GM18867 (cell line): Measurements from ENCODE around the gene TF.
"Not testable (repeated sequence)": the region's sequence is repeated elsewhere in the genome, so short reads cannot be mapped to it uniquely, and the experiment has no call there.

Source experiments
- ATAC-seq: cut with Tn5 transposase; IDR thresholded peaks from one replicate; pipeline ENCODE4 v1.9.1; 2021; ENCODE audit warnings: mild to moderate bottlenecking, moderate library complexity; ENCODE audit not compliant: unreplicated experiment

The TF gene

GRCh38 chr3:133745981-133746711 is at the start of gene TF:
TSS of gene TF (plus strand) at chr3:133746393. CDS start at chr3:133746441, 48 bp downstream.
- no peak for ATAC-seq

- ATAC-seq: no peak
Measured at GRCh38 chr3:133697960-133698359, 48.2 kb upstream of the TF start.

GRCh38 chr3:133699467-133699866 is 46.7 kb upstream of the TF start:
- ATAC-seq: no peak

- ATAC-seq: no peak
Measured at GRCh38 chr3:133699903-133700302, 46.3 kb upstream of the TF start.

DNA sequence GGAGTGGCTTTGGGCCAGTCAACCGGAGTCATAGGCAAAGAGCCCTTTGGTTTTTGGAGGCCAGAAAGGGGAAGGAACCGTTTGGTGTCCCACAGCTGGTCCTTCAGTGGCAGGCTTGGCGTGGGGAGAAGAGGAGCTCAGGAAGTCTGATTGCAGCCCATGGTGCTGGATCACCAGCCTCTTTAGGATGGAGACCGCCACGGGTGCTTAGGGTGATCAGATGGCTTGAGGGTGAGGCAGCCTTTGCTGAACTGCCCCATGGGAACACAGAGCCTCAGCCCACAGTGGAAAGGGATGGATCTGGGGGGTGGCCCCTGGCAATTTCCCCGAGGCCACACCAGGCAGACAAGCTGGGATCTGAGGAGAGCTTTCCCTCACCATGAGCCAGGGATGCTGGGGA is 45.8 kb upstream of the TF start:
- no peak for ATAC-seq

DNA sequence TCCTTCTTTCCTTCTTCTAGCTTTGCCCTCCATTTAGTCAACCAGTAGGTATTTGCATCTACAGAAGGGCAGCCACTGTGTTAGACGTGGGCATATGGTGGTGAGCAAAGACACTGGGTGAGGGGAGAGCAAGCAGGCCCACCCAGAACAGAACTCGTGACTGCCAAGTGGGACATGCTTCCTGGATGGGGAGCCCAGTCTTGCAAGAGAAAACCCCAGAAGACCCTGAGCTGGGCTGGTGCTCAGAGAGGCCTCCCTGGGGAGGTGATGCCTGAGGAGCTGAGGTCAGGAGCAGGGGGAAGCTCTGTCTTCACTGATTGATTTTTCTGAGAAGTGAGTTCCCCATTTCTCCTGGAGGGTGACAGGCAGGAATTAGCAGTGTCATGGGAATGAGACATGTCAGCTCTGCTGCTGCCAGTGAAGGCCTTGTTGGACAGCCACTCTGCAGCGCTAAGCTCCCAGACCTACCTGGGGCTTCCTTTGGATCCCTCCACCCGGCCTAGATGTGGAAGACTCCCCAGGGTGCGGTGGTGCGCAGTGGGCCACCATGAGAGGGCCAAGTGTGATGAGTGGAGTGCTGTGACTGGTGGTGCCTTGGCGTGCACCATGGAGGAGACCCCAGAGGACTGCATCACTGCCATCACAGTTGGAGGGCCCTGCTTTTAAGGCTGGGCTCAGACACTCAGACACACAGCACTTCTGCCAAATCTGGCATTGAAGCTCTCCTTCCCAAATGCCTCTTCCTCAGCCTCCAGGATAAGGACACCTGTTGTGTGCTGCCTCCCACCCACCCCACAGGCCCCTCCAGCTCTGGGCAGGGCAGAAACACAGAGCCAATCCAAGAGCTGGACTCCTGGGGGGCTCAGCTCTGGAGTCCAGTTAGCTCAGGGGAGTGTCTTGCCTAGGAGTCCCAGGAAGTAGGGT is 44.5 kb upstream of the TF start:
- ATAC-seq: no peak

DNA sequence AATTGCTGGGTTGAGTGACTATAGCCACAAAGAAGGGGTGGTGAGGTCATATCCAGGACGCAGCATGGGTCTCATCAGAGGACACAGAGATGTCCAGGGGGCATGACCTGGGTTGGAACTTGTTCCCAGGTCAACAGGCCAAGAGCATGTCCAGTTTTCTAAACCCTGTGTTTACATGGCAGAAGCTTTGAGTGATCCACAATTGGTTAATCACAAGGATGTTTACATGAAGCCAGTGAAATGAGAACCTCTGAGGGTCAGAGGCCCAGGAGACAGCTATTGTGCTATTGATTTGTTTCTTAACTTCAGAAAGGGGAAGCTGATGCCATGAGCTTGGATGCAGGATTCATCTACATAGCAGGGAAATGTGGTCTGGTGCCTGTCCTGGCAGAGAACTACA is 42.3 kb upstream of the TF start:
- ATAC-seq: no peak

DNA sequence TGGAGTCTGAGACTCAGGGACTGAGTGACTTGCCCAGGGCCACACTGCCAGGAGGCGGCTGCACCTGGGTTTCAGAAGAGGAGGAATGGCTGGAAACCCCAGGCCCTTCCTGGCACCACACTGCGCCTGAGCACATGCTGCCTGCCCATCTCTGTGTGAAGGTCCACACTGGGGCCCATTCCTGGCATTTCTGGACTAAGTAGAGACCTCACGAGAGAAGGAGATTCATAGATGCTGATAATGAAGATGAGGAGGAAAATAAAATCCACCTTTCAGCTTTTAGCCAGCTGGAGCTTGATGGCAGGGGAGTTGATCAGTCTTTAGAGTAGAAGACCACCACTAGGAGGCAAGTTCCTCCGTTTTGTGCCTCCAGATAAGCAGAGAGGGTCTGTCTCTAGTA is 40.2 kb upstream of the TF start:
- no peak for ATAC-seq

- no peak for ATAC-seq
Measured at GRCh38 chr3:133709139-133709750, 36.9 kb upstream of the TF start.

GRCh38 chr3:133711013-133711412 is 35.2 kb upstream of the TF start:
- ATAC-seq: no peak

- no peak for ATAC-seq
Measured at GRCh38 chr3:133712017-133712416, 34.2 kb upstream of the TF start.

DNA sequence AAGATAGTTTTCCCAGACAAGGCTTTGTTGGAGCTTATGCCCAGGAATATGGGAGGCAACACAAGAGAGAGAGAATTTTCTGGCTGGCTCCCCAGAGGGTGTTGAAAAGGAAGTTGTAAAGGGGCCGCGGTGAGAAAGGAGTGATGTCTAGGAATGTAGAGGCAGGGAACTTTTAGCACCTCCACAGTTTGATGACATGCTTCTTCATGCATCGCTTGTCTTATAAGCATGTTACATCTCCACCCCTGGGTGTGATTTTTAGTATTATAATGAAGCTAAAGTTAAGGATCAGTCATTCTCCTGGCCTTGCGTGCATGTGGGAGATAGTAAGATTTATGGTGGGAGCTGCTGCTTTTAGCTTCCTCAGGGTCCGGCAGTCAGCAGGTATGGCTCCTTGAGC is 32.8 kb upstream of the TF start:
- no peak for ATAC-seq

- no peak for ATAC-seq
Measured at GRCh38 chr3:133717424-133717823, 28.8 kb upstream of the TF start.

DNA sequence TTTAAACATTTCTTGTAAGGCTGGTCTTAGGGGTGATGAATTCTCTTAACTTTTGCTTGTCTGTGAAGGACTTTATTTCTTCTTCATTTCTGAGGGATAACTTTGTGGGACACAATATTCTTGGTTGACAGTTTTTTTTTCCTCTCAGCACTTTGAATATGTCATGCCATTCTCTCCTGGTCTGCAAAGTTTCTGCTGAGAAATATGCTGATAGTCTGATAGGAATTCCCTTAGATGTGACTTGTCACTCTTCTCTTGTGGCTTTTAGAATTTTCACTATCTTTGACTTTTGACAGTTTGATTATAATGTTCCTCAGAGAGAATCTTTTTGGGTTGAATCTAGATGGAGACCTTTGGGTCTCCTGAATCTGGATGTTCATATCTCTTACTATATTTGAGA is 23.3 kb upstream of the TF start:
- no peak for ATAC-seq

- no peak for ATAC-seq
Measured at GRCh38 chr3:133730993-133731392, 15.2 kb upstream of the TF start.

DNA sequence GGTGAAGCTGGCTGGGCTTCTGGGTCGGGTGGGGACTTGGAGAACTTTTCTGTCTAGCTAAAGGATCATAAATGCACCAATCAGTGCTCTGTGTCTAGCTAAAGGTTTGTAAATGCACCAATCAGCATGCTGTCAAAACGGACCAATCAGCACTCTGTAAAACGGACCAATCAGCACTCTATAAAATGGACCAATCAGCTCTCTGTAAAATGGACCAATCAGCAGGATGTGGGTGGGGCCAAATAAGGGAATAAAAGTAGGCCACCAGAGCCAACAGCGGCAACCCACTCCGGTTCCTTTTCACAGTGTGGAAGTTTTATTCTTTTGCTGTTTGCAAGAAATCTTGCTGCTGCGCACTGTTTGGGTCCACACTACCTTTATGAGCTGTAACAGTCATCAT is 14.0 kb upstream of the TF start:
- not testable (repeated sequence) for ATAC-seq

- ATAC-seq: no peak
Measured at GRCh38 chr3:133733226-133733625, 13.0 kb upstream of the TF start.

DNA sequence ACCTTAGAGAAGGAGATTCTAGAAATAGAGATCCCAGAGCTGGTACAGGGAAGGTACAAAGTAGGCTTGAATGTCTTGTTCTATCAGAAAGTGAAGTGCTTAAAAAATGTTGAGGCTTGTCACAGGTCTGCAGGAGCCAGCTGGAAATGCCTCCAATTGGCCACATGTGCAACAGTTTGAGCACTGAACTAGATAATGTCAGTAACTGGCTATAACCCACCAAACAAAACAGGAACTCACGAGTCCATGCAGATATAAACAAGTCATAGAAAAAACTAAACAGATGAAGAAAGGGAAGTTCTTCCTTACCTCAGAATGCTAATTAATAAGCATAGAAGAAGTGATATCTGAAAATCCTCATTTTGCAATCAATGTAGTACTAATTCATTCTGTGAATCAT is 11.9 kb upstream of the TF start:
- ATAC-seq: no peak

DNA sequence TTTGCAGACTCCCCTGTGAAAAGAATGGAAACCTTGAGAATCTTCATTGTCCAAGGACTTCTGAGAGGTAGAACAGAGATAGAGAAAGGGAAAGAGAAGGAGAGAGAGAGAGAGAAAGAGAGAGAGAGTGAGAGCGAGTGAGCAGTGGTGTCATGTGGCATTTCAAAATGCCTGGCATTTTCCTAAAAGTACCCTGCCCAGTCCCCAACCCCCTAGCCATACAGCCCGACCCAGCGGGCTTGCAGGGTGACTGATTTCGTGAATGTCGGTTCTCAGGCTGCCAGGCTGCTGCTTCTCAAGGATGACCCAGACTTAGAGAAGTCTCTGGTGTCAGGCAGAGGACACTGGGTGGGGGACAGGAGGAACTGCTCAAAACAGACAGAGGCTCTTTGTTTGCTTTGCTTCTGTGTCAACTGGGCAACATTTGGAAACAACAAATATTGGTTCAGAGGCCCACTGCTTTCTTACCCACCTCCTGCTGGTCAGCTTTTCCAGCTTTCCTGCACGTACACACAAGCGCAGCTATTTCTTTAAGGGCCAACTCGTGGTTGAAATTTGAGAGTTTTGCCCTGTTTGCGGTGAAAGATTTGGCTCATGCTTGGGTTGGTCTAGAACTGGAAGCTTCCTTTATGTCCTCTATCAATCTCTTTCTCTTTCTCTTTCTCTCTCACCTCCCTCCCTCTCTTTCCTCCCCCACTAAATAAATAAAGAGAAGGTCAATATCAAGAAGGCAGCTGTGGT is 3.7 kb upstream of the TF start:
- ATAC-seq: peak; percentile 75

DNA sequence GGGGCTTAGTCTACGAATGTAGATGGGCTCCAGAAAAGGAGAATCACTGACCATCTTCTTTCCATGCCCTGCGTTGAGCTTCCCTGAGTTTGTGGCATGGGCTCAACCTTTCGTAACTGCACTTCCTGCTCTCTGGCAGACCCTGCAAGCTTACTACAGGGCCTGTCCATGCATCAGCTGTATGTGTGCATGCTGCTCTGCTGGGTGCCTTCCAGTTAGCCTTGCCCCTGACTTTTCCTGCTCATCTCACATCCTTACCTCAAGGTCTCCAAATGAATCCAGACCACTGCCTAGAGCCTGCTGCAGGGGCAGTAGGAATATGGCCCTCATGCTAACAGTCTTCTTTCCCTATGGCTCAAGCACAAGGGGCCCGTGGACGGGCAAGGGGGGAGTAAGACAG is 2.0 kb upstream of the TF start:
- ATAC-seq: no peak

GRCh38 chr3:133745108-133745507 is 1.1 kb upstream of the TF start:
- no peak for ATAC-seq
